Lung (tissue), 12 donors: ENCODE measurements around the gene NIFK. TPM values are rescaled to one million over a fixed set of nuclear protein-coding genes. Genes with fewer than 3 reads are reported as not detected.
"Not testable (repeated sequence)": the region's sequence is repeated elsewhere in the genome, so short reads cannot be mapped to it uniquely, and the experiment has no call there.

Experiments
- ATAC-seq: fragments of 200-7000 bp; cut with Tn5 transposase; one replicate; pipeline ENCODE4 v1.9.1; 2020; ENCODE audit warnings: moderate number of reproducible peaks; ENCODE audit not compliant: insufficient read depth, low FRiP score
- DNase-seq, 3 donors: peaks; one replicate each; pipeline ENCODE4 v3.0.0-alpha.2; 2013 to 2017
- H3K27ac ChIP-seq, 2 donors: one replicate each; pipeline ENCODE4 v1.5.1; 2013; ENCODE audit warnings: mild to moderate bottlenecking in 2 of 2, moderate library complexity in 2 of 2, control low read depth in 1 of 2, inconsistent platforms in 1 of 2, low read depth in 1 of 2, low read length in 1 of 2
- H3K27me3 ChIP-seq, 3 donors: one replicate each; pipeline ENCODE4 v1.5.1; 2013; ENCODE audit warnings: low read length in 2 of 3; ENCODE audit not compliant: control insufficient read depth in 3 of 3, insufficient read depth in 3 of 3
- H3K36me3 ChIP-seq, 4 donors: one replicate each; pipeline ENCODE4 v1.5.1; 2013; ENCODE audit warnings: low read length in 4 of 4, mild to moderate bottlenecking in 1 of 4, moderate library complexity in 1 of 4; ENCODE audit not compliant: control insufficient read depth in 4 of 4, insufficient read depth in 4 of 4
- H3K4me1 ChIP-seq, 5 donors: one replicate each; pipeline ENCODE4 v1.5.1; 2013; ENCODE audit warnings: low read length in 5 of 5, mild to moderate bottlenecking in 2 of 5, moderate library complexity in 1 of 5; ENCODE audit not compliant: control insufficient read depth in 5 of 5, insufficient read depth in 5 of 5
- H3K4me3 ChIP-seq: one replicate; pipeline ENCODE4 v1.5.1; 2013; ENCODE audit warnings: mild to moderate bottlenecking, control low read depth, moderate library complexity
- H3K9ac ChIP-seq, 2 donors: one replicate each; pipeline ENCODE4 v1.5.1; 2013; ENCODE audit warnings: low read length in 2 of 2, control low read depth in 1 of 2; ENCODE audit not compliant: insufficient read depth in 1 of 2
- H3K9me3 ChIP-seq, 4 donors: one replicate each; pipeline ENCODE4 v1.5.1; 2013; ENCODE audit warnings: low read length in 3 of 4, mild to moderate bottlenecking in 1 of 4, moderate library complexity in 1 of 4; ENCODE audit not compliant: control insufficient read depth in 4 of 4, insufficient read depth in 3 of 4
- WGBS, 2 donors: extraction: QIAGEN DNeasy Blood & Tissue Kit; methylation state at CpG; one replicate each; pipeline ENCODE4 v1.1.7; 2013; 5-methylcytosine and 5-hydroxymethylcytosine counted together
- polyA plus RNA-seq, 2 donors: library from polyadenylated mRNA; stranded (reverse); fragments of 200-250 nt; gene quantifications; one replicate each; pipeline ENCODE4 v1.2.1, GENCODE V29; 2013
- total RNA-seq, 2 donors: library from RNA; depleted of rRNA in 1 of 2; stranded (reverse); fragments of >200 nt in 1 of 2; gene quantifications; one replicate each; pipeline ENCODE4 v1.2.1, GENCODE V29; 2014 to 2021
- TF ChIP-seq, protein P1 (sequence below): IDR thresholded peaks from 2 replicates; pipeline ENCODE4 v1.5.1; 2012; ENCODE audit warnings: mild to moderate bottlenecking; ENCODE audit errors: control extremely low read depth, extremely low read depth
- donor health status: control.
- donor health status: control.
- donor health status: Bipolar disorder and iron deficiency.
- donor health status: healthy.
- donor health status: DM: yes; HTN: yes; CAD: no.

NIFK gene
- total and polyA plus RNA-seq, 4 donors, result 32.2 to 78.0 (median 35.4) TPM

- no peak for ATAC-seq
Observed at GRCh38 chr2:121740973-121741372, 4.3 kb upstream of the NIFK start.

DNA sequence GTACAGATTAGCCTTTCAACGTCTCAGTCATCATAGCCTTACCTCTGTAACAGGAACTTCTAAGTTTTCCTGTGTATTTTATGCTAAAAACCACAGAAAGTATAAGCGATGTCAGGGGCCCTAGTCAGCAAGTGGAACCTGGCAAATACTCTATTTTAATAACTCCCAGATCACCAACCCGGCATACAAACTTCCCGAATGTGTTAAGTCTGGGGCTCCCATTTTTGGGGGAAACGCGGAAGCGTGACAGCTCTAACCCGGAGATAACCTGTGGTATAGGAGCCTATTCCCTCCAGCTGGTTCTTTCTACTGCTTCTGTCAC is 574 bp downstream of the NIFK start:
- DNase-seq (peak in 1 of 3 donors; percentile 26), ATAC-seq (no peak)
- WGBS, 2 donors, result 0% methylated on average over 8 of the region's 8 CpGs

More at GRCh38 chr2:121740973-121741372, 4.3 kb upstream of the NIFK start:
- Histone ChIP-seq H3K4me1 (peaks cover 0 to under 1% (median 0%) of the 10 kb centered on the region in 5 donors), H3K27ac (no peak overlapping the region), H3K36me3 (no peaks in the 10 kb centered on the region), H3K9me3 (no peaks in the 10 kb centered on the region), H3K27me3 (peaks cover 0 to 4% (median 0%) of the 10 kb centered on the region in 3 donors), H3K4me3 (no peak overlapping the region), H3K9ac (no peak overlapping the region)
- WGBS, 2 donors, result 84 to 86% methylated on average over 6 of the region's 6 CpGs
- TF ChIP-seq, protein P1, sequence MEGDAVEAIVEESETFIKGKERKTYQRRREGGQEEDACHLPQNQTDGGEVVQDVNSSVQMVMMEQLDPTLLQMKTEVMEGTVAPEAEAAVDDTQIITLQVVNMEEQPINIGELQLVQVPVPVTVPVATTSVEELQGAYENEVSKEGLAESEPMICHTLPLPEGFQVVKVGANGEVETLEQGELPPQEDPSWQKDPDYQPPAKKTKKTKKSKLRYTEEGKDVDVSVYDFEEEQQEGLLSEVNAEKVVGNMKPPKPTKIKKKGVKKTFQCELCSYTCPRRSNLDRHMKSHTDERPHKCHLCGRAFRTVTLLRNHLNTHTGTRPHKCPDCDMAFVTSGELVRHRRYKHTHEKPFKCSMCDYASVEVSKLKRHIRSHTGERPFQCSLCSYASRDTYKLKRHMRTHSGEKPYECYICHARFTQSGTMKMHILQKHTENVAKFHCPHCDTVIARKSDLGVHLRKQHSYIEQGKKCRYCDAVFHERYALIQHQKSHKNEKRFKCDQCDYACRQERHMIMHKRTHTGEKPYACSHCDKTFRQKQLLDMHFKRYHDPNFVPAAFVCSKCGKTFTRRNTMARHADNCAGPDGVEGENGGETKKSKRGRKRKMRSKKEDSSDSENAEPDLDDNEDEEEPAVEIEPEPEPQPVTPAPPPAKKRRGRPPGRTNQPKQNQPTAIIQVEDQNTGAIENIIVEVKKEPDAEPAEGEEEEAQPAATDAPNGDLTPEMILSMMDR, result no peak
- no peak for DNase-seq

DNA sequence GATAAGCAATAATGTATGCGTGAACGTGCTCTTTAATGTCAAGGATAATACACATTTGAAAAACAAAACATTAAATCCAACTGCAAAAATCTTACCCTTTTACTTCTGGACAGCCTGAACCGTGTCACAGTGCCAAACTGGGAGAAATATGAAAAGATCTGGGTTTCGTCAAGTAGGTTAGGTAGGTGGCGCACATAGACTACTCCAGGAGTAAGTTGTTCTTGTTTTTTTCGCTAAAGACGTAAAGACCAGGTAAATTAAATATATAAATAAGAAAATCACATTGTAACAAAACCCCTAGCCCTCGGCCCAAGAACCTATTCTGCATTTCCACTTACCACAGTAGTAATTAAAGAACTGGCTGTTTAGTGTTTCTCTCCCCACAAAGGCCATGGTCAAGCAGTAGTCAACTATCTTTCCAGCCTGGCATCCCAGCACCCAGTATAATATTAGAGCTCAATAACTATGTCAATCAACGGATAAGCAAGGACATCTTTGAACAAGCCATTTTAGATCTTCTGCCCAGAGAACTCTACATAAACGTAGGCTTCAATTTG is 1.1 kb downstream of the NIFK start:
- ATAC-seq, result no peak

More for the DNA sequence above, 574 bp downstream of the NIFK start:
- Histone ChIP-seq H3K27me3 (no peaks in the 10 kb centered on the region), H3K27ac (peak overlapping the region; percentile 65 to 92), H3K4me3 (peak overlapping the region; percentile 94), H3K36me3 (peaks cover 10 to 22% (median 13%) of the 10 kb centered on the region in 4 donors), H3K4me1 (peaks cover 0 to 10% (median 2%) of the 10 kb centered on the region in 5 donors), H3K9ac (peak overlapping the region; percentile 52 to 91), H3K9me3 (no peaks in the 10 kb centered on the region)
- TF ChIP-seq, protein P1, result no peak

DNA sequence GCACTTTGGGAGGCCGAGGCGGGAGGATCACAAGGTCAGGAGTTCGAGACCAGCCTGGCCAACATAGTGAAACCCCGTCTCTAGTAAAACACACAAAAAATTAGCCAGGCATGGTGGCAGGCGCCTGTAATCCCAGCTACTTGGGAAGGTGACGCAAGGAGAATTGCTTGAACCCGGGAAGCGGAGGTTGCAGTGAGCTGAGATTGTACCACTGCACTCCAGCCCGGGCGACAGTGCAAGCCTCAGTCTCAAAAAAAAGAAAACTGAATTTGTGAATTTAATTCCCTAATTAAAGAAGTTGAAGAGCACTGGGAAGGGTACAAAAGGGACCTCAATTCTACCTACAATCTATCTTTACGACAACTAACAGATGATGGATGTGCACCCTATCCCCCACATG is 2.1 kb downstream of the NIFK start:
- H3K4me3 ChIP-seq, H3K9ac ChIP-seq, H3K4me1 ChIP-seq, H3K9me3 ChIP-seq, DNase-seq, H3K27me3 ChIP-seq, ATAC-seq, H3K27ac ChIP-seq: not testable (repeated sequence)
- 93 to 94% methylated on average over 11 of the region's 11 CpGs for WGBS, 2 donors
- peaks cover 11 to 29% (median 18%) of the 10 kb centered on the region in 4 donors for H3K36me3 ChIP-seq

More for the DNA sequence above, 1.1 kb downstream of the NIFK start:
- Histone ChIP-seq H3K36me3 (peaks cover 10 to 24% (median 15%) of the 10 kb centered on the region in 4 donors), H3K27me3 (no peaks in the 10 kb centered on the region), H3K27ac (no peak overlapping the region), H3K4me3 (peak overlapping the region; percentile 94), H3K4me1 (peaks cover 0 to 10% (median 2%) of the 10 kb centered on the region in 5 donors), H3K9ac (peak overlapping the region; percentile 52 to 91), H3K9me3 (no peaks in the 10 kb centered on the region)
- peak in 2 of 3 donors; percentile 15 to 26 for DNase-seq
- 24 to 27% methylated on average over 10 of the region's 10 CpGs for WGBS, 2 donors
- TF ChIP-seq, protein P1, result no peak
